K562 (cell line): ENCODE results near the gene ARHGEF17. TPM values are rescaled to one million over a fixed set of nuclear protein-coding genes. Genes with fewer than 3 reads are reported as not detected.

Source experiments
- ATAC-seq: fragments of 200-7000 bp; cut with Tn5 transposase; 3 replicates; pipeline ENCODE4 v1.9.1; 2020; ENCODE audit warnings: moderate library complexity
- BruUV-seq: library from RNA; stranded (reverse); fragments of 400-500 nt; replicated peaks from 2 replicates; lab custom pipeline; 2021; lab: Mats Ljungman, UMichigan
- CTCF ChIA-PET: fragments of 300-600 bp; formaldehyde crosslinking; extraction: SDS; loops from one replicate; lab custom pipeline; 2021; ENCODE audit warnings: low intra/inter-chr PET ratio; lab: Yijun Ruan, JAX
- POLR2A ChIA-PET: fragments of 300-600, 350-650 bp; sonication (Branson Sonifier 250); formaldehyde crosslinking; extraction: SDS; loops from one replicate; lab custom pipeline; 2021; ENCODE audit warnings: antibody characterized with exemption, inconsistent platforms; lab: Yijun Ruan, JAX
- DNase-seq, 4 experiments: peaks; one replicate each; pipeline versions ENCODE4 v3.0.0 to v3.0.0-alpha.2; 2011 to 2018; ENCODE audit warnings: low spot score in 3 of 4, mixed read lengths in 3 of 4; ENCODE audit errors: extremely low read depth in 1 of 4
- FAIRE-seq: peaks from 2 replicates; lab custom pipeline; 2011; peaks lifted over from hg19 to GRCh38; lab: Jason Lieb, UNC
- H2AFZ ChIP-seq: 2 replicates; pipeline ENCODE4 v1.6.0; 2011; ENCODE audit warnings: low read depth, low read length, control low read depth, inconsistent platforms
- H3K27ac ChIP-seq: fragments of 200-600 bp; 3 replicates; pipeline ENCODE4 v1.8.0; 2011; ENCODE audit warnings: low read depth, mild to moderate bottlenecking, control low read depth, inconsistent platforms, low read length, moderate library complexity, mixed read lengths; ENCODE audit errors: extremely low read depth
- H3K27me3 ChIP-seq, 2 experiments: fragments of 300-600 bp in 1 of 2; 2 replicates in 1 of 2; 3 replicates in 1 of 2; pipeline versions ENCODE4 v1.6.0 to v1.8.0; 2011; ENCODE audit warnings: inconsistent platforms in 2 of 2, low read length in 2 of 2, mild to moderate bottlenecking in 1 of 2, mixed read lengths in 1 of 2, moderate library complexity in 1 of 2; ENCODE audit not compliant: control insufficient read depth in 2 of 2, insufficient read depth in 2 of 2
- H3K36me3 ChIP-seq: fragments of 300-600 bp; 3 replicates; pipeline ENCODE4 v1.8.0; 2011; ENCODE audit warnings: mild to moderate bottlenecking, low read length, inconsistent platforms; ENCODE audit not compliant: control insufficient read depth, insufficient read depth
- H3K4me1 ChIP-seq, 2 experiments: fragments of 200-600 bp in 1 of 2; replicated peaks in 1 of 2; 2 replicates in 1 of 2; 3 replicates in 1 of 2; pipeline versions ENCODE4 v1.5.1 to v1.8.0; 2011; ENCODE audit warnings: inconsistent platforms in 2 of 2, low read length in 2 of 2, mild to moderate bottlenecking in 1 of 2, mixed read lengths in 1 of 2, moderate library complexity in 1 of 2; ENCODE audit not compliant: control insufficient read depth in 2 of 2, insufficient read depth in 2 of 2
- H3K4me2 ChIP-seq: 2 replicates; pipeline ENCODE4 v1.6.1; 2011; ENCODE audit warnings: low read length, control low read depth, inconsistent platforms, mixed read lengths; ENCODE audit not compliant: insufficient read depth
- H3K4me3 ChIP-seq: fragments of 200-600 bp; sonication (generic), shearing (Covaris generic); 2 replicates; pipeline ENCODE4 v1.5.1; 2016; ENCODE audit warnings: control low read depth, inconsistent platforms
- H3K79me2 ChIP-seq: fragments of 200-600 bp; 3 replicates; pipeline ENCODE4 v1.8.0; 2011; ENCODE audit warnings: low read length, inconsistent platforms; ENCODE audit not compliant: control insufficient read depth, insufficient read depth
- H3K9ac ChIP-seq, 2 experiments: 2 replicates each; pipeline versions ENCODE4 v1.6.0 to v1.6.1; 2011; ENCODE audit warnings: low read depth in 2 of 2, low read length in 2 of 2, control low read depth in 1 of 2, inconsistent platforms in 1 of 2, mild to moderate bottlenecking in 1 of 2, mixed read lengths in 1 of 2; ENCODE audit not compliant: insufficient read depth in 1 of 2
- H3K9me1 ChIP-seq: one replicate; pipeline ENCODE4 v1.6.0; 2011; ENCODE audit warnings: inconsistent platforms, mild to moderate bottlenecking, low read length, moderate library complexity; ENCODE audit not compliant: control insufficient read depth, insufficient read depth
- H3K9me3 ChIP-seq: replicated peaks from 2 replicates; pipeline ENCODE4 v1.5.1; 2011; ENCODE audit warnings: low read depth, low read length, inconsistent platforms; ENCODE audit not compliant: control insufficient read depth, insufficient read depth
- H4K20me1 ChIP-seq: replicated peaks from 2 replicates; pipeline ENCODE4 v1.6.1; 2011; ENCODE audit warnings: low read length, inconsistent platforms, mixed read lengths; ENCODE audit not compliant: control insufficient read depth, insufficient read depth
- ARHGAP35 ChIP-seq: fragments of 450-650 bp; IDR thresholded peaks from 2 replicates; pipeline ENCODE4 v1.6.1; 2018; ENCODE audit not compliant: partially characterized antibody
- MGA ChIP-seq: fragments of 450-650 bp; IDR thresholded peaks from 2 replicates; pipeline ENCODE4 v1.6.1; 2016; ENCODE audit warnings: mild to moderate bottlenecking, moderate library complexity
- NCOR1 ChIP-seq: fragments of 450-650 bp; IDR thresholded peaks from 2 replicates; pipeline ENCODE4 v1.6.1; 2016; ENCODE audit warnings: mild to moderate bottlenecking, moderate library complexity
- RBM39 ChIP-seq: fragments of 200-400 bp; formaldehyde crosslinking; optimal IDR thresholded peaks from 2 replicates; pipeline ENCODE3; 2018; ENCODE audit warnings: low read depth, low read length
- TBP ChIP-seq: optimal IDR thresholded peaks from 2 replicates; pipeline ENCODE3; 2011; ENCODE audit warnings: low read depth, low read length, improper control_type of control experiment
- TRIM28 ChIP-seq: fragments of 450-650 bp; IDR thresholded peaks from 2 replicates; pipeline ENCODE4 v1.6.1; 2017
- U2AF2 ChIP-seq: fragments of 200-400 bp; formaldehyde crosslinking; optimal IDR thresholded peaks from 2 replicates; pipeline ENCODE3; 2017; ENCODE audit warnings: low read depth, mild to moderate bottlenecking, low read length
- ZEB2 ChIP-seq: fragments of 450-650 bp; IDR thresholded peaks from 2 replicates; pipeline ENCODE4 v1.6.1; 2016
- ZNF3 ChIP-seq: fragments of 250-450 bp; sonication (Bioruptor Pico); IDR thresholded peaks from 2 replicates; pipeline ENCODE4 v1.5.0; 2021; ENCODE audit warnings: mild to moderate bottlenecking, moderate library complexity
- WGBS: fragments of 100-300 bp; shearing (Covaris generic); methylation state at CpG from one replicate; pipeline ENCODE4 v1.1.6; 2016; ENCODE audit warnings: low coverage, mixed read lengths; ENCODE audit not compliant: insufficient coverage; ENCODE audit errors: missing lambda C conversion rate; 5-methylcytosine and 5-hydroxymethylcytosine counted together
- in situ Hi-C: fragments of 300-500 bp; cut with MboI; formaldehyde crosslinking; loops from 4 replicates; pipeline ENCODE4 v1.15.0; 2018; ENCODE audit warnings: inconsistent platforms, mixed read lengths
- intact Hi-C: fragments of 100-400 bp; cut with micrococcal nuclease; formaldehyde crosslinking; loops from 2 replicates; pipeline ENCODE4 v1.14.2; 2022
- polyA plus RNA-seq, 8 experiments: library from polyadenylated mRNA; depleted of rRNA in 4 of 8; stranded (reverse) in 5 of 8; unstranded in 3 of 8; fragments of >200 nt; fragmentation: Nextera tagmentation in 2 of 8; fragmentation: Illumina TruSeq in 1 of 8; extraction: Ambion mirVana in 2 of 8; extraction: Trizol in 1 of 8; gene quantifications; 2 replicates each; pipeline versions ENCODE4 v1.2.1 to v1.2.3, GENCODE V29; 2011 to 2014; ENCODE audit warnings: inconsistent platforms in 1 of 8, missing spikeins in 1 of 8
- total RNA-seq, 7 experiments: library from RNA; depleted of rRNA in 6 of 7; stranded (reverse); fragments of >200 nt in 6 of 7; fragmentation: Illumina TruSeq in 2 of 7; extraction: Trizol in 2 of 7; gene quantifications; 2 replicates each; pipeline versions ENCODE4 v1.2.1 to v1.2.3, GENCODE V29; 2011 to 2021; ENCODE audit warnings: low replicate concordance in 1 of 7
- TF ChIP-seq, protein P1 (sequence below), 2 experiments: fragments of 450-650 bp; conservative IDR thresholded peaks; 2 replicates each; pipeline ENCODE4 v1.6.1; 2017; ENCODE audit warnings: mild to moderate bottlenecking in 2 of 2, moderate library complexity in 2 of 2

Gene ARHGEF17
- total and polyA plus RNA-seq, 9 of the 15 experiments (the other 6 are each of a cell fraction or from before 2014, with no cell fraction given): 0.04 to 0.68 (median 0.10) TPM; not detected in 2

DNA sequence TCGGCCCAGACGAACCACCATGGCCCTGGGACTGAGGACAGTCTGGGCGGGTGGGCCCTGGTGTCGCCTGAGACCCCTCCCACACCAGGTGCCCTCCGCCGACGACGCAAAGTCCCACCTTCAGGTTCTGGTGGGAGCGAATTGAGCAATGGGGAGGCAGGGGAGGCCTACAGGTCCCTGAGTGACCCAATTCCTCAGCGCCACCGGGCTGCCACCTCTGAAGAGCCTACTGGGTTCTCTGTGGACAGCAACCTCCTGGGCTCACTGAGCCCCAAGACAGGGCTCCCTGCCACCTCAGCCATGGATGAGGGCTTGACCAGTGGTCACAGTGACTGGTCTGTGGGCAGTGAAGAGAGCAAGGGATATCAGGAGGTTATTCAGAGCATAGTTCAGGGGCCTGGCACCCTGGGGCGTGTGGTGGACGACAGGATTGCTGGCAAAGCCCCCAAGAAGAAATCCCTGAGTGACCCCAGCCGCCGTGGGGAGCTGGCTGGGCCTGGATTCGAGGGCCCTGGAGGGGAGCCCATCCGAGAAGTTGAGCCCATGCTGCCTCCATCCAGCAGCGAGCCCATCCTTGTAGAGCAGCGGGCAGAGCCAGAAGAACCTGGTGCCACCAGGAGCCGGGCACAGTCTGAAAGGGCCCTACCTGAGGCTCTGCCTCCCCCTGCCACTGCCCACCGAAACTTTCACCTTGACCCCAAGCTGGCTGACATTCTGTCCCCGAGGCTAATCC lies 2.8 kb downstream of the ARHGEF17 start:
- Histone ChIP-seq H3K4me3 (no peak overlapping the region), H3K9me1 (no peaks in the 10 kb centered on the region), H2AFZ (no peak overlapping the region), H3K9ac (no peak overlapping the region), H3K36me3 (no peaks in the 10 kb centered on the region), H3K4me1 (peaks cover 3 to 22% of the 10 kb centered on the region in 2 experiments; a peak in 4 of 5 replicates), H3K79me2 (no peaks in the 10 kb centered on the region), H3K9me3 (no peaks in the 10 kb centered on the region), H4K20me1 (peaks cover 6% of the 10 kb centered on the region; the same call in 1 of the 2 replicates), H3K27me3 (peaks cover 6 to 39% of the 10 kb centered on the region in 2 experiments; a peak in 3 of 5 replicates), H3K27ac (no peak overlapping the region), H3K4me2 (no peak overlapping the region)
- no TSS peak for BruUV-seq
- WGBS: 13% methylated on average over 14 of the region's 22 CpGs
- intact Hi-C loops: no loop called here
- in situ Hi-C loops: no loop called here
- CTCF ChIA-PET: no interaction called here
- FAIRE-seq (no peak), DNase-seq (no peak), ATAC-seq (no peak)
- POLR2A ChIA-PET: interaction anchor here (0.6 to 1.0 kb wide), 3 partner anchors 13 to 139 kb away, joined by 3 to 5 read pairs (median 4); no protein-coding TSS in a partner anchor
- no peak for TF ChIP-seq U2AF2
- TF ChIP-seq TBP: no peak
- no peak for TF ChIP-seq ZEB2
- TF ChIP-seq RBM39: no peak
- no peak for TF ChIP-seq TRIM28
- TF ChIP-seq ZNF3: no peak
- TF ChIP-seq MGA: no peak
- TF ChIP-seq NCOR1: no peak
- TF ChIP-seq, protein P1, sequence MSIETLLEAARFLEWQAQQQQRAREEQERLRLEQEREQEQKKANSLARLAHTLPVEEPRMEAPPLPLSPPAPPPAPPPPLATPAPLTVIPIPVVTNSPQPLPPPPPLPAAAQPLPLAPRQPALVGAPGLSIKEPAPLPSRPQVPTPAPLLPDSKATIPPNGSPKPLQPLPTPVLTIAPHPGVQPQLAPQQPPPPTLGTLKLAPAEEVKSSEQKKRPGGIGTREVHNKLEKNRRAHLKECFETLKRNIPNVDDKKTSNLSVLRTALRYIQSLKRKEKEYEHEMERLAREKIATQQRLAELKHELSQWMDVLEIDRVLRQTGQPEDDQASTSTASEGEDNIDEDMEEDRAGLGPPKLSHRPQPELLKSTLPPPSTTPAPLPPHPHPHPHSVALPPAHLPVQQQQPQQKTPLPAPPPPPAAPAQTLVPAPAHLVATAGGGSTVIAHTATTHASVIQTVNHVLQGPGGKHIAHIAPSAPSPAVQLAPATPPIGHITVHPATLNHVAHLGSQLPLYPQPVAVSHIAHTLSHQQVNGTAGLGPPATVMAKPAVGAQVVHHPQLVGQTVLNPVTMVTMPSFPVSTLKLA (conservative IDR thresholded peaks at IDR 0.05): no peak
- no peak for TF ChIP-seq ARHGAP35
